ENCODE data around the gene LAMA3.

DNA sequence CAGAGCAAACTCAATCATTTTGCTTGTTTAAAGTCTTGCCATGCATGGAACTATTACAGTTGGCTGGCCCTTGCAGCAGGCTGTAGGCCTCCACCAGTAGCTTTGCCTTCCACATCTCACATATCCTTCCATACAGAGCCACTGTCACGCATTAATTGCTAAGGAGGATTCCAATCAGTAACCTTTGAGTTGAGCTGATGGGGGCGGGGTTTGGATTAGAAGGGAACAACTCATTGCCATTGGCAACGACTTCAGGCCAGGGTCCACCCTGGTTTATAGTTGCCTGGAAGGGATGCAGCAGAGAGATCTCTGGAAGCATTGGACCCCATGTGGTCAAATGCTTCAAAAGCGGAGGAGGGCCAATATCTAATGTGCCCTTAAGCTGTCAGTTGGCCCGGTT is 262.0 kb downstream of the LAMA3 start:
- TF ChIP-seq, protein P1, sequence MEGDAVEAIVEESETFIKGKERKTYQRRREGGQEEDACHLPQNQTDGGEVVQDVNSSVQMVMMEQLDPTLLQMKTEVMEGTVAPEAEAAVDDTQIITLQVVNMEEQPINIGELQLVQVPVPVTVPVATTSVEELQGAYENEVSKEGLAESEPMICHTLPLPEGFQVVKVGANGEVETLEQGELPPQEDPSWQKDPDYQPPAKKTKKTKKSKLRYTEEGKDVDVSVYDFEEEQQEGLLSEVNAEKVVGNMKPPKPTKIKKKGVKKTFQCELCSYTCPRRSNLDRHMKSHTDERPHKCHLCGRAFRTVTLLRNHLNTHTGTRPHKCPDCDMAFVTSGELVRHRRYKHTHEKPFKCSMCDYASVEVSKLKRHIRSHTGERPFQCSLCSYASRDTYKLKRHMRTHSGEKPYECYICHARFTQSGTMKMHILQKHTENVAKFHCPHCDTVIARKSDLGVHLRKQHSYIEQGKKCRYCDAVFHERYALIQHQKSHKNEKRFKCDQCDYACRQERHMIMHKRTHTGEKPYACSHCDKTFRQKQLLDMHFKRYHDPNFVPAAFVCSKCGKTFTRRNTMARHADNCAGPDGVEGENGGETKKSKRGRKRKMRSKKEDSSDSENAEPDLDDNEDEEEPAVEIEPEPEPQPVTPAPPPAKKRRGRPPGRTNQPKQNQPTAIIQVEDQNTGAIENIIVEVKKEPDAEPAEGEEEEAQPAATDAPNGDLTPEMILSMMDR (IDR thresholded peaks at IDR 0.05) = no peak
- TF ChIP-seq POLR2A (IDR thresholded peaks at IDR 0.05) = no peak
